Erythroblast (primary cell): ENCODE results near the gene NLRP6.

ENCODE experiments used
- GATA1 ChIP-seq: IDR thresholded peaks from 2 replicates; pipeline ENCODE4 v1.6.1; 2011; ENCODE audit warnings: low read depth, mild to moderate bottlenecking, control low read depth, low read length, moderate library complexity
- POLR2A ChIP-seq: IDR thresholded peaks from 2 replicates; pipeline ENCODE4 v1.6.1; 2011; ENCODE audit warnings: mild to moderate bottlenecking, low read length

DNA sequence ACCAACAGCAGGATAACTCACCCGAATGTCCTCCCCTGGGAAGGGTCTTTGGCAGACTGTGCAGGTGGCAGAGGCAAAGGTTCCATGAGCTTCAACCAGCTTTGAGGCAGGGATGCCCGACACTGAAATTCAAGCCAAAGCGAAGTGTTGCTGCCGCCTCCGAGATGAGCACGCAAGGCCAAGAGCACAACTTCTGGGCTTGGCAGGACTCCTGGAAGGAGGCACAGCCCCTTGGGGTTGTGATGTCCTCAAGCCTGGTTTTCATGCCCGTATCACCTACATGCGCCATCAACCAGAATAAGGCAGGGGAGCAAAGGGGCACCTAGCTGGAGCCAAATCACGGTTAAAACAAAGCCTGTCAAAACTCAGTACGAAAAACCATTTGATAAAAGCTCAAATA lies 47.8 kb upstream of the NLRP6 start:
- TF ChIP-seq POLR2A: no peak
- no peak for TF ChIP-seq GATA1
